DND-41 (cell line): ENCODE results near the gene DSPP.
"Not testable (repeated sequence)": the region's sequence is repeated elsewhere in the genome, so short reads cannot be mapped to it uniquely, and the experiment has no call there.

Experiments used
- ATAC-seq: fragments of 200-7000 bp; cut with Tn5 transposase; 3 replicates; pipeline ENCODE4 v1.9.1; 2021; ENCODE audit warnings: low read depth; ENCODE audit not compliant: insufficient read depth
- DNase-seq: peaks from one replicate; pipeline ENCODE4 v3.0.0-alpha.2; 2020
- H2AFZ ChIP-seq: 2 replicates; pipeline ENCODE4 v1.6.0; 2012; ENCODE audit warnings: low read depth, low read length
- H3K27ac ChIP-seq: 2 replicates; pipeline ENCODE4 v1.5.1; 2012; ENCODE audit warnings: low read length, inconsistent platforms
- H3K27me3 ChIP-seq: fragments of 200-600 bp; sonication (generic); 2 replicates; pipeline ENCODE4 v1.6.0; 2012; ENCODE audit warnings: low read length, mild to moderate bottlenecking, inconsistent platforms; ENCODE audit not compliant: insufficient read depth, poor library complexity
- H3K36me3 ChIP-seq: 2 replicates; pipeline ENCODE4 v1.5.1; 2012; ENCODE audit warnings: low read length, inconsistent platforms; ENCODE audit not compliant: insufficient read depth
- H3K4me1 ChIP-seq: 2 replicates; pipeline ENCODE4 v1.5.1; 2012; ENCODE audit warnings: mild to moderate bottlenecking, low read length; ENCODE audit not compliant: insufficient read depth
- H3K4me2 ChIP-seq: 2 replicates; pipeline ENCODE4 v1.6.0; 2012; ENCODE audit warnings: mild to moderate bottlenecking, moderate library complexity, low read length, inconsistent platforms; ENCODE audit not compliant: insufficient read depth
- H3K4me3 ChIP-seq, 2 experiments: fragments of 200-600 bp in 1 of 2; shearing (Covaris generic) in 1 of 2; 2 replicates each; pipeline ENCODE4 v1.5.1; 2012 to 2016; ENCODE audit warnings: inconsistent platforms in 2 of 2, low read length in 2 of 2, mild to moderate bottlenecking in 2 of 2, low read depth in 1 of 2, moderate library complexity in 1 of 2
- H3K79me2 ChIP-seq: 2 replicates; pipeline ENCODE4 v1.6.0; 2012; ENCODE audit warnings: low read length, inconsistent platforms; ENCODE audit not compliant: insufficient read depth
- H3K9ac ChIP-seq: 2 replicates; pipeline ENCODE4 v1.6.0; 2012; ENCODE audit warnings: low read depth, mild to moderate bottlenecking, inconsistent platforms, low read length, moderate library complexity
- H3K9me3 ChIP-seq: 2 replicates; pipeline ENCODE4 v1.5.1; 2012; ENCODE audit warnings: low read length, moderate library complexity, mild to moderate bottlenecking, inconsistent platforms; ENCODE audit not compliant: insufficient read depth, severe bottlenecking
- H4K20me1 ChIP-seq: 2 replicates; pipeline ENCODE4 v1.6.0; 2012; ENCODE audit warnings: low read length; ENCODE audit not compliant: insufficient read depth
- CTCF ChIP-seq: IDR thresholded peaks from 2 replicates; pipeline ENCODE4 v1.5.1; 2012; ENCODE audit warnings: borderline replicate concordance, low read length, moderate library complexity, mild to moderate bottlenecking; ENCODE audit not compliant: poor library complexity, severe bottlenecking; ENCODE audit errors: extremely low read depth
- EZH2 ChIP-seq: IDR thresholded peaks from 3 replicates; pipeline ENCODE4 v1.6.1; 2012; ENCODE audit warnings: borderline replicate concordance, low read depth, mild to moderate bottlenecking, moderate library complexity, low read length, inconsistent platforms; ENCODE audit not compliant: severe bottlenecking

The DSPP gene

GRCh38 chr4:87565746-87566145, 42.6 kb upstream of the DSPP start:
- Histone ChIP-seq H3K27me3 (no peaks in the 10 kb centered on the region), H3K9me3 (no peaks in the 10 kb centered on the region), H3K4me3 (no peak overlapping the region), H3K79me2 (no peaks in the 10 kb centered on the region), H2AFZ (no peak overlapping the region), H3K4me1 (peaks cover 1% of the 10 kb centered on the region; the same call in 1 of the 2 replicates), H3K27ac (no peak overlapping the region), H4K20me1 (no peaks in the 10 kb centered on the region), H3K4me2 (no peak overlapping the region), H3K36me3 (no peaks in the 10 kb centered on the region), H3K9ac (no peak overlapping the region)
- no peak for ATAC-seq
- TF ChIP-seq EZH2: no peak
- no peak for DNase-seq

GRCh38 chr4:87566276-87566675, 42.1 kb upstream of the DSPP start:
- Histone ChIP-seq H3K4me3 (no peak overlapping the region), H2AFZ (no peak overlapping the region), H3K4me2 (no peak overlapping the region), H3K27ac (no peak overlapping the region), H3K9ac (no peak overlapping the region), H3K27me3 (no peaks in the 10 kb centered on the region), H3K9me3 (no peaks in the 10 kb centered on the region), H3K4me1 (no peaks in the 10 kb centered on the region), H3K36me3 (no peaks in the 10 kb centered on the region), H4K20me1 (no peaks in the 10 kb centered on the region), H3K79me2 (no peaks in the 10 kb centered on the region)
- DNase-seq: no peak
- TF ChIP-seq EZH2: no peak
- no peak for TF ChIP-seq CTCF
- no peak for ATAC-seq

- Histone ChIP-seq H3K9me3 (no peaks in the 10 kb centered on the region), H3K79me2 (no peaks in the 10 kb centered on the region), H3K27ac (no peak overlapping the region), H3K9ac (no peak overlapping the region), H3K4me3 (no peak overlapping the region), H3K4me2 (no peak overlapping the region), H4K20me1 (no peaks in the 10 kb centered on the region), H3K27me3 (no peaks in the 10 kb centered on the region), H3K4me1 (no peaks in the 10 kb centered on the region), H3K36me3 (no peaks in the 10 kb centered on the region), H2AFZ (no peak overlapping the region)
- DNase-seq: no peak
- ATAC-seq: no peak
- TF ChIP-seq CTCF (no peak), EZH2 (no peak)
Measured at GRCh38 chr4:87567191-87567590, 41.1 kb upstream of the DSPP start.

GRCh38 chr4:87570290-87570805, 38.0 kb upstream of the DSPP start:
- H2AFZ ChIP-seq: no peak overlapping the region
- H3K9me3 ChIP-seq: no peaks in the 10 kb centered on the region
- no peak for TF ChIP-seq CTCF
- no peak for TF ChIP-seq EZH2
- H3K36me3 ChIP-seq: no peaks in the 10 kb centered on the region
- no peaks in the 10 kb centered on the region for H3K4me1 ChIP-seq
- no peak overlapping the region for H3K27ac ChIP-seq
- no peak overlapping the region for H3K4me2 ChIP-seq
- no peak overlapping the region for H3K4me3 ChIP-seq
- no peaks in the 10 kb centered on the region for H3K79me2 ChIP-seq
- H4K20me1 ChIP-seq: no peaks in the 10 kb centered on the region
- no peaks in the 10 kb centered on the region for H3K27me3 ChIP-seq
- no peak overlapping the region for H3K9ac ChIP-seq
- no peak for DNase-seq
- ATAC-seq: peak; percentile 37; the same call in 1 of the 3 replicates

GRCh38 chr4:87574376-87574775, 34.0 kb upstream of the DSPP start:
- DNase-seq, H3K79me2 ChIP-seq, ATAC-seq, H3K9me3 ChIP-seq, H3K9ac ChIP-seq, H3K27me3 ChIP-seq, H4K20me1 ChIP-seq, H3K36me3 ChIP-seq, H3K4me1 ChIP-seq, H2AFZ ChIP-seq, H3K27ac ChIP-seq, H3K4me2 ChIP-seq, H3K4me3 ChIP-seq: not testable (repeated sequence)
